Measurements from ENCODE around the gene BRCA1.

Gene BRCA1

GRCh38 chr17:43025766-43026537 lies 99.2 kb downstream of the BRCA1 start:
- no peak for DNase-seq (ENCODE audit: extremely low read depth in 1 of 2, low read depth in 1 of 2)

DNA sequence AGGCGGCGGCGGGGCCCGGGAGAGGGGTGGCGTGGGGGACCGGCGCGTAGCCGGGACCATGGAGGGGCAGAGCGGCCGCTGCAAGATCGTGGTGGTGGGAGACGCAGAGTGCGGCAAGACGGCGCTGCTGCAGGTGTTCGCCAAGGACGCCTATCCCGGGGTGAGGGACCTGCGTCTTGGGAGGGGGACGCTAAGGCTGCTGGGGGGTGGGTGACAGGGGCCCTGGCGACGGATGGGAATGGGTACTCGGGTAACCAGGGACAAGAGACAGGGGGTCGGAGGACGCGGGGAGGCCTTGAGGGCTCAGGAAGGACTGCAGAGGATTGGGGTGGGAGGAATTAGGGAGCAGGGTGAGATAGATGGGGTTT lies 99.9 kb downstream of the BRCA1 start:
- no peak for DNase-seq (ENCODE audit: extremely low read depth in 1 of 2, low read depth in 1 of 2)

DNA sequence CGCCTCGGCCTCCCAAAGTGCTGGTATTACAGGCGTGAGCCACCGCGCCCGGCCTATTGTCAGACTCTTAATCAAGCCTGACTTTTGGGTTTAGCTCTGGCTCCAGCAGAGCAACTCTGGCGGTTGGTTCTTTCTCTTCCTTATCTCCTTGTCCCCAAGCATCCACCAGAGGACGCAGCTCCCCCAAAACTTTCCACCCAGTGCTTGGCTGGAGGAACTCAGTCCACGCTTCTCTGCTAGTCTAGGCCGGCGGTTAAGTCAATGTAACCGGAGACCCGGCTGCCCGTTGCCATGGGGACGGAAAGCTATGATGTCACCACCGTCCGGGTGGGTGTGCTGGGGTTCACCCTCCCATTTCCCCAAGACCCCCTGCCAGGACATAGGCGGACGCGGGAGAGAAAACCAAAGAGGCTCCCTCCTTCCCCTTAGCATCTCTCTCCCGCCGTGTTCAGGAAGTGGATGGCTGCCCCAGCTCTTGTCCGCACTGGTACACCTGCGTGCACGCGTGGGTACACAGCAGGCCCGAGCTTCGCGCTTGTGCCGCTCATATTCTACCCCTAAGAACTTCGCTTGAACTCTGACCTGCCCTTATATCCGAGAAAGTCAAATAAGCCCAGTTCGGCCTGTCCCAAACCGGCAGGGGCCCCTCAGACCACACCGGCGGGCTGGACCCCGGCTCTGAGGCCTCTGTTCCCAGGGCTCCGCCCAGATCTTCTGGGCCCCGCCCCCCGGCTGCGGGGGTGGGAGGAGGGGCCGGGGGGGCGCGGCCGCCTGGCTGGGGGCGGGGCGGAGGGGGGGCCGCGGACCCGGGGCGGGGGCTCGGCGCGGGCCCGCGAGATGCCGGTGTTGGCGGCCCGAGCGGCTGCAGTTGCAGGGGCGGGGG lies 100.5 kb downstream of the BRCA1 start, which contains the start of gene RND2:
Gene RND2, plus strand, starts transcription at position 825 of the 883 bp plus-strand sequence. CDS start 117 bp downstream, outside the sequence.
- peak; percentile 50 to 76 for DNase-seq (ENCODE audit: extremely low read depth in 1 of 2, low read depth in 1 of 2)

DNA sequence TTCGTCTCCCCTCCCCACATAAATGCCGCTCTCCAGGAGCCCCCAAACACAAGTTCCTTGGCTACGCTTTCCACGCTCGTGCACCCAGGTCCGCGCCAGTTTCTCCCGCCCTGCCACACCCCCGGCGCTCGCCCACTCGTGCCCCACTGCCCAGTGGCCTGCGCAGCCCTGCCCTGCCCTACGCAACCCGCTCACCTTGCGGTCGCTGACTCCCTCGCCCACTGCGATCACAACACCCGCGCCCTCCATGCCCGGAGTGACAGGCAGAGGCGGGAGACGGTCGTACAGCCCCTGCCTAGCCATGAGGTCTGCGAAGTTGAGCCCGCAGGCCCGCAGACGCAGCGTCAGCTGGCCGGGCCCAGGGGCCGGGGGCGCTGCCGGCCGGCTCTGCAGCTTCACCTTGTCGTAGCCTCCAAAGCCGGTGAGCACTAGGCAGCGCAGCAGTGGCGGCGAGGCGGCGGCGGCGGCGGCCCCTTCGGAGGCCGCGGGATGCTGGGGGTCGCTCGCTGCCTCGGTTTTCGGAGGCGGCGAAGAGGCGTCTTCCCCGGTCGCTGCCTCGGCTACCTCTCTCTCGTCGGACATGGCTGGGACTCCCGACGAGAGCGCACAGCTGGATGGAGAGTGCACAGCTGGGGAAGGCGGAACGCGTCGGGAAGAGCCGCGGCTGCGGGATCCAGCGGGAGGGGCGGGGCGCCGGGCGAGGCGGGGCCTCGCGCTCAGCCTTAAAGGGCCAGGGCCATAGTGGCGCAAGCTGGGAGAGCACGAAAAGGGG lies 103.2 kb downstream of the BRCA1 start, which contains the start of gene VAT1:
Gene VAT1, minus strand, starts transcription at position 645 of the 772 bp plus-strand sequence. Its CDS starts 63 bp downstream, at position 582.
- peak in 1 of 2 donors; percentile 43 for DNase-seq (ENCODE audit: extremely low read depth in 1 of 2, low read depth in 1 of 2)

- no peak for DNase-seq (ENCODE audit: extremely low read depth in 1 of 2, low read depth in 1 of 2)
These were observed 104.1 kb downstream of the BRCA1 start for GRCh38 chr17:43020789-43021740.

GRCh38 chr17:43020030-43020621 lies 105.0 kb downstream of the BRCA1 start:
- DNase-seq (ENCODE audit: extremely low read depth in 1 of 2, low read depth in 1 of 2), result no peak

DNA sequence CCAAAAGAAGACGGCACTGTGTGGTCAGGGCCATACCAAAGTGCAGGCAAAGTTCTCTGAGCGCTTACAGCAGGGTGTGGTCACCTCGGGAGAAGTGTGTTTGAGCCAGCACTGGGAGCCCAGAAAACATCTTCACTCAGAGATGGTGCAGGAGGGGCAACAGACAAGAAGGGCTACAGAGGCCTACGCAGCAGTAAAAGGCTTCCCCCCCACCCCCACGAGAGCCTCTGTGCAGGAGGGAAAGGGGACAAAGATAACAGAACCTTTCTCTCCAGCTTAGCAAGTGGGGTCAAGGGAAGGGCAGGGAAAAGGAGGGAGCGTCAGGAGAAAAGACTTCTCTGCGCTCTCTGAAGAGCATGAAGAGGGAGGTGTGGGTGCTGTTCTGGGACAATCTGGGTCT lies 105.7 kb downstream of the BRCA1 start:
- DNase-seq (ENCODE audit: extremely low read depth in 1 of 2, low read depth in 1 of 2), result no peak

DNA sequence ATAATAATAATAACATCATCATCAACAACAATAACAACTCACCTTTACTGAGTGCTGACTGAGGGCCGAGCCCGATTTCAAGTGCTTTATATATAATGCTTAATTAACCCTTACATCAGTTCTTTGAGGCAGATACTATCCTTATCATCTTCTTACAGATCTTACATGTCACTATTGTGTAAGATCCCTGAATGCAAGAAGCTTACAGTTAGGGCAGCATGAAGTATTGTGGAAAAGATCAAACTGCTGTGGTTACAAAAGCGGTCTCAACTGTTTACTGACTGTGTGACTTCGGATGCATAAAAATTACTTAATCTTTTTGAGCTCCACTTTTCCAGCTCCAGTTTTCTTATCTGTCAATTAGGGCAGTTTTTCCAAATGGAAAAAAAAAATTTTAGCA lies 106.2 kb downstream of the BRCA1 start:
- DNase-seq (ENCODE audit: extremely low read depth in 1 of 2, low read depth in 1 of 2), result no peak

DNA sequence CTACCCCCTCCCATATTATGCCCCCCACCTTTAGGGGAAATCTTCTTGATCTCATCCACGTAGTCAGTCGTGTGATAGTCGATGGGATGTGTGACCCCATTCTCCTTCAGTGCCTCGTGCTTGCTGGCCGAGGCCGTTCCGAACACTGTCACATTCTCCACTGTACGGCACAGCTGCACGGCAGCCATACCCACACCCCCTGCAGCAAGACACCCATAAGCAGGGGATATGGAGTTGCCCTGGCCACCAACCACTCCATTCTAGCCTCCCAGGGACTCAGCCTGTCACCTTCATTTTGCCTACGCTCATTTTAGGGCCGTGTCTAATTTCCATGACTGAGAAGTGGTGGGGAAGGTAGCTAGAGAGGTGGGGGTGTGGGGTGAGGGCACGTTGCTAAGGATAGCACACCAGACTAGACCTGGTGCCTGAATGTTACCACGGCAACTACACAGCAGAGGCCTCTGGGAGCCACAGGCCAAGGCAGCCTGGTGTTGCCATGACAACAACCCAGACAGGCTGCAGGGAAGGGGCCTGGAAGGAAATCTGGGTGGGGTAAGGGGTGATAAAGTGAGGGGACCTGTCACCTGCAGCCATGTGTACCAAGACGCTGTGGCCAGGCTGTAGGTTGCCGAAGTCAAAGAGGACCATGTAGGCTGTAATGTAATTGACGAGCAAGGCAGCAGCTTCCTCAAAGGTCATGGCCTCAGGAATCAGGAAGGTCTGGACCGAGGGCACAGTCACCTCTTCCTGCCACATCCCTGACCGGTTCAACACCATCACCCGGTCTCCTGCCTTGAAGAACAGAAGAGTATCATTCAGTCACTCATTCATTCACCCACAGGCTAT lies 106.9 kb downstream of the BRCA1 start:
- DNase-seq (ENCODE audit: extremely low read depth in 1 of 2, low read depth in 1 of 2), result no peak

DNA sequence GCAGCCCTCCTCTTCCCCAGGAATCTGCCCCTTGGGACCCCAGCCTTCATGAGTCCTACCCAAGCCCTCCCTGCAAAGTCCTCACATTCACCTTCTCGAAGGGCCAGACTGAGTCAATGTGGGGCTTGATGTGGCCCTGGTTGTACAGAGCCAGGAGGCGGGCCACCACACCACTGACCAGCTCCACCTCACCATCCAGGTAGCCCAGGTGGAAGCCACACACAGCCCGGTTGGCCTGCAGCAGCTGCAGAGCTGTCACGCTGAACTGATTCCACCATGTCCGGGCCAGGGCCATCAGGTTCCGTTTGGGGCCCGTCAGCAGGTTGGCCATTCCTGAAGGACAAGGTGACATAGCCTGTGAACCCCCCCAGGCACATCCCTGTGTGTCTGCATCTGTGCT lies 108.9 kb downstream of the BRCA1 start:
- DNase-seq (ENCODE audit: extremely low read depth in 1 of 2, low read depth in 1 of 2), result no peak

GRCh38 chr17:43015579-43015978 lies 109.6 kb downstream of the BRCA1 start:
- no peak for DNase-seq (ENCODE audit: extremely low read depth in 1 of 2, low read depth in 1 of 2)

DNA sequence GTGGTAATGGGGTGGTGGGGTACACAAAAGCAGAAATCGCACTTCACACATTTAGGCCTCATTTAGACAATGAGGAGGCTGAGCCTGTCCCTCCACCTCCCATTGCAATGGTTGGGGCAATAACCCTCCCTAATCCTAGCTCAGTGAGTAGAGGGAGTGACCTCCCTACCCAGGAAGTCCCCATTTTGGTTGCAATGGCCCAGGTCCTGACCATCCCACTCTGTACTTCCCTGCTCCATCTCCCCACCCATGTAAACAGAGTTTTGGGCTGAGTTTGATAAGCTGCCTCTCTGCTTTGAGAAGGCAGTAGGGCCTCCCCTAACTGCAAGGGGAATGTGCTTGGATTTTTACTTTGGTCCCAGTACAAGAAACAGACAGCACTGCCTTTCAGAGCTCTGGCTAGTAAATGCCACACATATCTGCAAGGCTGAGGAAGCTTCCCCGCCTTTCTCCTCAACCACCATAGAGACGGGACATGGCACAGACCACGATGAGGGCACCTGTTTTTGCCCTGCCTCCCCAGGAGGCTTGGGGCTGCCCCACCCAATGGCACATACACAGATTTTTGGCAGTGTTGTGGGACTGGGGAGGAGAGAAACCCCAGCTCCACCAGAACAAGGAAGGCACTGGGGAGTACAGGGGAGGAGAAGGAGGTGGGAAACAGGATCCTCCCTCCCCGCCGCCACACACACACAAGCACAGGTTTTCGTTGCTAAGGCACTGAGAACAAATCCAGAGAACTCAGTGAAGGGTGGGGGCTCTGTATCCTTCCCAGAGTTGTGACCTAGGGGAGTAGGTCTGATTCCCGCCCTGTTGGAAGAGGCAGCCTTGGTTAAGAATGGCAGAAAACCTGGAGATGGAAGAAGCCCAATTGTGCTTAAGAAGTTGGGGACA lies 110.3 kb downstream of the BRCA1 start:
- no peak for DNase-seq (ENCODE audit: extremely low read depth in 1 of 2, low read depth in 1 of 2)

DNA sequence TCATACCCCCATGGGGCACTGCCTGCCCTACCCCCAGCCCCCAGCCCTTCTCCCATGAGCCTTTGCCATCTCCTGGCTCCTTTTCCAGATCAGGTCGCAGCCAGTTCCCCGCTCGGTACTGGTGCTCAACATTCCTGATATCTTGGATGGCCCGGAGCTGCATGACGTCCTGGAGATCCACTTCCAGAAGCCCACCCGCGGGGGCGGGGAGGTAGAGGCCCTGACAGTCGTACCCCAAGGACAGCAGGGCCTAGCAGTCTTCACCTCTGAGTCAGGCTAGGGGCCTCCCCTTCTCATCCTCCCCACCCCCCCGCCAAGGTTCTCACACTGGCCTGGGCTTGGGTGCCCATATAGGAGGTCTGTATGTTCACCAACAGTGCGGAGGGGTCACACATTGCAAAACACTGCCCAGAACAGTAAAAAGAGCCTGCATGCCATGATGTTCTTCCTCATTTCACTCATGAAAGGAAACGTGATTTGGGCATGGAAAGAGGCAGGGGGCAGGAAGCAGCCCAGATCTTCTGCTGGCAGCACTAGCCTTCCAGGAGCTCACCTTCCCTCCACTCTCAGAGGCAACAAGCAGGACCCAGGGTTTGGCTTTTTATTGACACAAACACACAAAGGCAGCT lies 111.0 kb downstream of the BRCA1 start:
- DNase-seq (ENCODE audit: extremely low read depth in 1 of 2, low read depth in 1 of 2), result no peak

GRCh38 chr17:43013296-43013695 lies 111.9 kb downstream of the BRCA1 start:
- no peak for DNase-seq (ENCODE audit: extremely low read depth in 1 of 2, low read depth in 1 of 2)

DNA sequence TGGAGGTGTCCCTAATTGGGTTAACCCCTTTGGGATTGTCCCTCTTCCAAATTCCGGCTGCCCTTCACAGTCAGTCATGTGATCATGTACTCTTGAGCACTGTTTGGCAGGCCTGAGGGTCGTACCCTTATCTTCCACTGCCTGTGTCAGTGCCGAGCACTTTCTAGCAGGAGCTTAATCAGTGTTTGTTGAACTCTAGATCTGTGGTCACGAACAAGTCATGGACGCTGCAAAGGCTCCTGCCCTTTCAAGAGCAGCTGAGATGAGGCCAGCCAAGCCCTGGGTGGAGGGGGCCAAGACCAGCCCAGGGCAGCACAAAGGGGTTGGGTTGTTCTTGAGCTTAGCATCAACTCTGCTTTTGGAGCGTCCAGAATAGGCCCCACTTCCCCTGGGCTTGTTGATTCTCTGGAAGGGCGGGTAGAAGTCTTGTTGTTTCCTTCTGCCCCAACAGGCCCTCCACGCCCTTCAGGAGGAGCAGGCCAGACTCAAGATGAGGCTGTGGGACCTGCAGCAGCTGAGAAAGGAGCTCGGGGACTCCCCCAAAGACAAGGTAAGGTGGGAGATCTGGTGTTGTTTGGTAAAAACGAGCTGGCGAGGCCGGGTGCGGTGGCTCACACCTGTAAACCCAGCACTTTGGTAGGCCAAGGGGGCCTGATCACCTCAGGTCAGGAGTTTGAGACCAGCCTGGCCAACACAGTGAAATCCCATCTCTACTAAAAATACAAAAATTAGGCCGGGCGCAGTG lies 113.3 kb downstream of the BRCA1 start:
- DNase-seq (ENCODE audit: extremely low read depth in 1 of 2, low read depth in 1 of 2), result no peak

DNA sequence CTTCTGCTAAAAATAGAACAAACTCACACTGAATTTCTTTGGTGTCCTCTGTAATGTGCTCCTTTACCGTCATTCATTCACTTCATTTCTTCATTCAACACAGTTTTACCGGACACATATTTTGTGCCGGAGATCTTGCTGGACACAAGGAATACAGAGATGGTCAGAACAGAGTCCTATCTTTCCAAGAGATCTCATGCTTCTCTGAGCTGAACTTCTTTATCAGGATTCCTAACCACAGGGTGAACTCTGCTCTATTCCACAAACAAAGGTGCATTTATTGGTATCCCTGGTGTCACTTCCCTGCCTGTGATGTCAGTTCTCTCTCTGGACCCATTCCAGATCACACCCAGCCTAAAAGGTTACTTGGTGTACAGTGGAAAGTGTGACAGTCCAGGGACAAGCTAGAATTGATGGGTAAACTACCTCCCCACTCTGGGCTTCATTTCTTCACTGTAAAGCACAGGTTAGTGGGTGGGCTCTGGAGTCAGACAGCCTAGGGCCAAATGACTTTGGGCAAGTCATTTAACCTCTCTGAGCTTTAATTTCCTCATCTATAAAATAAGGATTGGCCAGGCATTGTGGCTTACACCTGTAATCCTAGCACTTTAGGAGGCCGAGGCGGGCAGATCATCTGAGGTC lies 114.4 kb downstream of the BRCA1 start:
- no peak for DNase-seq (ENCODE audit: extremely low read depth in 1 of 2, low read depth in 1 of 2)
